Vagina (tissue), 2 donors: ENCODE results near the gene VILL.

Experiments
- POLR2AphosphoS5 ChIP-seq, 2 donors: sonication (generic); formaldehyde crosslinking; IDR thresholded peaks; one replicate each; pipeline ENCODE4 v1.9.0; 2017; ENCODE audit warnings: antibody characterized with exemption in 2 of 2, mild to moderate bottlenecking in 2 of 2, low read depth in 1 of 2; ENCODE audit not compliant: insufficient read depth in 1 of 2
- TF ChIP-seq, protein P1 (sequence below), 3 experiments: fragments of 450-650 bp in 2 of 3; fragments of 200-600 bp in 1 of 3; sonication (generic) in 1 of 3; IDR thresholded peaks; one replicate each; pipeline ENCODE4 v1.5.1; 2017 to 2019; ENCODE audit warnings: antibody characterized with exemption in 3 of 3, mild to moderate bottlenecking in 2 of 3, moderate library complexity in 2 of 3

DNA sequence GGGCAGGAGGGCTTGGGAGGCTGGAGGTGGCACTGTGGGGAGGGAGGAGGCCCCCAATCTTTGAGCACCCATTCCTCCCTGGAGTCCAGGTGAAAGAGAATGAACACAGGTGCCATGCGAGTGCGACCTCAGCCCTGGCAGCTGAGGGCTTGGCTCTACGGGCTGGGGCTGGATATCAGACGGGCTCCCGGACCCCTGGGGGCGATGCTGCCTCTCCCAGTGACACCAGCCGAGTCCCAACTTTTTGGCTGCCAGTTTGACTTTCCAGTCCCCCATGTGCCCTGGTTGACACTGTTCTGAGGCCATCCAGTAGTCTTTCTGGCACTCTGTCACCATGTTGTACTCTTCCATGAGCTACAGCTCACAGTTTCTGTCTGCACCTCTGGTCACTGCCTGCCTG, 1.2 kb downstream of the VILL start:
- TF ChIP-seq, protein P1, sequence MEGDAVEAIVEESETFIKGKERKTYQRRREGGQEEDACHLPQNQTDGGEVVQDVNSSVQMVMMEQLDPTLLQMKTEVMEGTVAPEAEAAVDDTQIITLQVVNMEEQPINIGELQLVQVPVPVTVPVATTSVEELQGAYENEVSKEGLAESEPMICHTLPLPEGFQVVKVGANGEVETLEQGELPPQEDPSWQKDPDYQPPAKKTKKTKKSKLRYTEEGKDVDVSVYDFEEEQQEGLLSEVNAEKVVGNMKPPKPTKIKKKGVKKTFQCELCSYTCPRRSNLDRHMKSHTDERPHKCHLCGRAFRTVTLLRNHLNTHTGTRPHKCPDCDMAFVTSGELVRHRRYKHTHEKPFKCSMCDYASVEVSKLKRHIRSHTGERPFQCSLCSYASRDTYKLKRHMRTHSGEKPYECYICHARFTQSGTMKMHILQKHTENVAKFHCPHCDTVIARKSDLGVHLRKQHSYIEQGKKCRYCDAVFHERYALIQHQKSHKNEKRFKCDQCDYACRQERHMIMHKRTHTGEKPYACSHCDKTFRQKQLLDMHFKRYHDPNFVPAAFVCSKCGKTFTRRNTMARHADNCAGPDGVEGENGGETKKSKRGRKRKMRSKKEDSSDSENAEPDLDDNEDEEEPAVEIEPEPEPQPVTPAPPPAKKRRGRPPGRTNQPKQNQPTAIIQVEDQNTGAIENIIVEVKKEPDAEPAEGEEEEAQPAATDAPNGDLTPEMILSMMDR (IDR thresholded peaks at IDR 0.05), result no peak
- TF ChIP-seq POLR2AphosphoS5 (IDR thresholded peaks at IDR 0.05; ENCODE audit: insufficient read depth in 1 of 2, low read depth in 1 of 2), result no peak
